Erythroblast (primary cell): ENCODE measurements around the gene IQSEC1.

Experiments
- GATA1 ChIP-seq: IDR thresholded peaks from 2 replicates; pipeline ENCODE4 v1.6.1; 2011; ENCODE audit warnings: low read depth, mild to moderate bottlenecking, control low read depth, low read length, moderate library complexity
- POLR2A ChIP-seq: IDR thresholded peaks from 2 replicates; pipeline ENCODE4 v1.6.1; 2011; ENCODE audit warnings: mild to moderate bottlenecking, low read length

DNA sequence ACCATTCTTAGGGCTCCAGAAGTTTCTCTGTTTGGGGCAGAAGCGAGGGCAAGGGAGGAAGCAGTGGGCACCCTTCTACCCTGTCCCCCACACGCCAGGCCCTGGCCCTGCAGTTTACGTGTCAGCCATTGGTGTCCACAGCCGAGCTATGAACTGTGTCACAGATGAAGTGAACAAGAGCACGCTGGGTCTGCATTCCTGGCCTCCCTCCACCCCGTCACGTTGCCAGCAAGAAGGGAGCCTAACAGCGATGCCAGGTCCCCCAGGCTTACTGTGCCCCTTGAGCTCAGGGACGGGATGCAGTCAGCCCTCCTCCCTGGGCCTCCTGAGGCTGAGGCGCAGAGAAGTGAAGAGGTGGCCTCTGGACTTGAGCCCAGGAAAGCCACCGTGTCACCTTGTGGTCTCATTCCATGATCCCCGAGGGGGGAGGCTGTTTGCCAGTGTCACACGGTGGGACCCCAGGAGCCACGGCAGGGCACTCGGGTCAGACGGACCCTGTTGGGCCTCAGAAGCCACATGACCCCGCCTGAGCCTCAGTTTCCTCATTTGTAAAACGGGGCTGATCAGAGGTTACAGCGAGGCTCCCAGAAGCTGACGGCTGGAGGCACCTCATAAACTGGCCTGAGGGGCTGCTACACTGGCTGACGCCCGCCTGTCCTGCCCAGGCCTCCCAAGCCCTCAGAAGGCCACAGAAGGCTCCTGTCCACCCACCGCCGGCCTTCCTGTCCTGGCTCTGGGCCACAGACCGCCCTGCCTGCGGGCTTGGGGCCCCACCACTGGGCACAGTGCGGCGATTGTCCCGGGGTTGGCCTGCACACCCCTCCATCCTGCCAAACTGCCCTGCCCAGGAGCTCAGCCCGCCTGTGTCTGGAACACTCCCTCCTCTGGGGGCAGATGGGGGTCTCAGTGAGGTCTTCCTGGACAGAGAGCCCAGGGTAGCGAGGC is 18.6 kb downstream of the IQSEC1 start:
- no peak for TF ChIP-seq GATA1
- TF ChIP-seq POLR2A: no peak
